H1 (cell line): ENCODE measurements around the gene MIPEP. TPM values are rescaled to one million over a fixed set of nuclear protein-coding genes. Genes with fewer than 3 reads are reported as not detected.

ENCODE experiments used
- CTCF ChIA-PET: fragments of 300-600 bp; sonication (Branson Sonifier 250); formaldehyde crosslinking; loops from one replicate; lab custom pipeline; 2021; ENCODE audit not compliant: partially characterized antibody; lab: Charles Lee
- POLR2A ChIA-PET: fragments of 300-600 bp; sonication (Branson Sonifier 250); formaldehyde crosslinking; loops from one replicate; lab custom pipeline; 2021; ENCODE audit warnings: inconsistent platforms; ENCODE audit not compliant: partially characterized antibody; lab: Charles Lee
- DNase-seq, 2 experiments: peaks; one replicate each; pipeline versions ENCODE4 v3.0.0 to v3.0.0-alpha.2; 2010 to 2022; ENCODE audit warnings: low spot score in 2 of 2, low read depth in 1 of 2, mixed read lengths in 1 of 2
- FAIRE-seq: peaks from 2 replicates; lab custom pipeline; 2011; peaks lifted over from hg19 to GRCh38; lab: Jason Lieb, UNC
- H2AFZ ChIP-seq: 2 replicates; pipeline ENCODE4 v1.8.1; 2012; ENCODE audit warnings: low read length, inconsistent platforms
- H2AK5ac ChIP-seq: 2 replicates; pipeline ENCODE4 v1.6.1; 2013; ENCODE audit warnings: low read depth, low read length
- H2BK120ac ChIP-seq: replicated peaks from 2 replicates; pipeline ENCODE3; 2013; ENCODE audit warnings: low read depth, low read length, inconsistent platforms
- H2BK12ac ChIP-seq: 2 replicates; pipeline ENCODE4 v1.6.1; 2013; ENCODE audit warnings: low read depth, low read length
- H2BK15ac ChIP-seq: 2 replicates; pipeline ENCODE4 v1.6.1; 2013; ENCODE audit warnings: low read length
- H2BK20ac ChIP-seq: 2 replicates; pipeline ENCODE4 v1.6.1; 2013; ENCODE audit warnings: low read length
- H2BK5ac ChIP-seq: 2 replicates; pipeline ENCODE4 v1.6.1; 2013; ENCODE audit warnings: low read depth, low read length
- H3K14ac ChIP-seq: 2 replicates; pipeline ENCODE4 v1.6.1; 2013; ENCODE audit warnings: inconsistent platforms; ENCODE audit not compliant: insufficient read length
- H3K18ac ChIP-seq: 2 replicates; pipeline ENCODE4 v1.6.1; 2013; ENCODE audit warnings: low read length; ENCODE audit errors: extremely low read depth
- H3K23ac ChIP-seq: 2 replicates; pipeline ENCODE4 v1.6.1; 2013; ENCODE audit warnings: inconsistent platforms; ENCODE audit not compliant: insufficient read length
- H3K23me2 ChIP-seq: 2 replicates; pipeline ENCODE4 v1.6.1; 2013; ENCODE audit warnings: low read depth, low read length
- H3K27ac ChIP-seq: 2 replicates; pipeline ENCODE4 v1.6.1; 2011; ENCODE audit warnings: low read depth, low read length, inconsistent platforms
- H3K27me3 ChIP-seq, 4 experiments: replicated peaks in 1 of 4; 1 replicate in 1 of 4; 2 replicates in 3 of 4; pipeline versions ENCODE4 v1.6.1 to v1.8.1; 2011 to 2013; ENCODE audit warnings: low read length in 3 of 4, mild to moderate bottlenecking in 3 of 4, inconsistent platforms in 2 of 4, mixed read lengths in 2 of 4, moderate library complexity in 1 of 4; ENCODE audit not compliant: control insufficient read depth in 3 of 4, insufficient read depth in 3 of 4; ENCODE audit errors: extremely low read depth in 1 of 4
- H3K36me3 ChIP-seq, 4 experiments: 2 replicates each; pipeline versions ENCODE4 v1.6.1 to v1.8.1; 2011 to 2013; ENCODE audit warnings: mild to moderate bottlenecking in 4 of 4, low read length in 3 of 4, moderate library complexity in 2 of 4, control low read depth in 1 of 4, inconsistent platforms in 1 of 4; ENCODE audit not compliant: insufficient read depth in 4 of 4, control insufficient read depth in 2 of 4
- H3K4ac ChIP-seq: replicated peaks from 2 replicates; pipeline ENCODE3; 2013; ENCODE audit warnings: low read length, low read depth, mixed read lengths, inconsistent platforms; ENCODE audit not compliant: insufficient read length
- H3K4me1 ChIP-seq, 4 experiments: replicated peaks in 1 of 4; 1 replicate in 1 of 4; 2 replicates in 3 of 4; pipeline versions ENCODE4 v1.6.1 to v1.8.1; 2011 to 2013; ENCODE audit warnings: low read length in 3 of 4, inconsistent platforms in 2 of 4, mixed read lengths in 1 of 4; ENCODE audit not compliant: insufficient read depth in 4 of 4, control insufficient read depth in 3 of 4
- H3K4me2 ChIP-seq, 2 experiments: 2 replicates each; pipeline versions ENCODE4 v1.6.1 to v1.8.1; 2011 to 2013; ENCODE audit warnings: low read depth in 2 of 2, low read length in 2 of 2, control low read depth in 1 of 2, inconsistent platforms in 1 of 2, mild to moderate bottlenecking in 1 of 2; ENCODE audit not compliant: insufficient read depth in 1 of 2
- H3K4me3 ChIP-seq, 4 experiments: fragments of 200-600, 300-600 bp in 1 of 4; sonication (generic), shearing (Covaris generic), sonication (Bioruptor Twin) in 1 of 4; 2 replicates each; pipeline versions ENCODE4 v1.5.1 to v1.8.1; 2011 to 2016; ENCODE audit warnings: low read length in 4 of 4, low read depth in 3 of 4, control low read depth in 2 of 4, inconsistent platforms in 2 of 4, mild to moderate bottlenecking in 2 of 4, mixed read lengths in 1 of 4, moderate library complexity in 1 of 4; ENCODE audit not compliant: insufficient read depth in 2 of 4; ENCODE audit errors: extremely low read depth in 1 of 4
- H3K56ac ChIP-seq: replicated peaks from 2 replicates; pipeline ENCODE3; 2013; ENCODE audit warnings: low read depth, mild to moderate bottlenecking, mixed read lengths, low read length, inconsistent platforms; ENCODE audit not compliant: insufficient read length
- H3K79me1 ChIP-seq: 2 replicates; pipeline ENCODE4 v1.6.1; 2013; ENCODE audit warnings: low read depth, low read length, control low read depth
- H3K79me2 ChIP-seq, 2 experiments: 2 replicates each; pipeline versions ENCODE4 v1.6.1 to v1.8.1; 2012 to 2013; ENCODE audit warnings: low read length in 2 of 2, mild to moderate bottlenecking in 2 of 2, inconsistent platforms in 1 of 2; ENCODE audit not compliant: insufficient read depth in 2 of 2, control insufficient read depth in 1 of 2
- H3K9ac ChIP-seq, 4 experiments: replicated peaks in 1 of 4; 1 replicate in 1 of 4; 2 replicates in 3 of 4; pipeline versions ENCODE4 v1.6.1 to v1.8.1; 2011 to 2013; ENCODE audit warnings: low read depth in 3 of 4, low read length in 3 of 4, control low read depth in 2 of 4, mild to moderate bottlenecking in 2 of 4, moderate library complexity in 2 of 4, inconsistent platforms in 1 of 4; ENCODE audit errors: extremely low read depth in 1 of 4
- H3K9me3 ChIP-seq, 2 experiments: 2 replicates each; pipeline versions ENCODE4 v1.6.1 to v1.8.1; 2012 to 2013; ENCODE audit warnings: mild to moderate bottlenecking in 2 of 2, moderate library complexity in 2 of 2, control low read depth in 1 of 2, inconsistent platforms in 1 of 2, low read depth in 1 of 2, low read length in 1 of 2, mixed read lengths in 1 of 2; ENCODE audit not compliant: insufficient read depth in 2 of 2
- H4K20me1 ChIP-seq, 2 experiments: replicated peaks in 1 of 2; 2 replicates each; pipeline versions ENCODE3 to v1.8.1; 2011 to 2013; ENCODE audit warnings: inconsistent platforms in 2 of 2, low read length in 2 of 2, mild to moderate bottlenecking in 1 of 2; ENCODE audit not compliant: insufficient read depth in 2 of 2, control insufficient read depth in 1 of 2
- H4K5ac ChIP-seq: 2 replicates; pipeline ENCODE4 v1.6.1; 2013; ENCODE audit warnings: low read length, low read depth, mixed read lengths, inconsistent platforms; ENCODE audit not compliant: insufficient read length
- H4K8ac ChIP-seq: 2 replicates; pipeline ENCODE4 v1.8.0; 2013; ENCODE audit warnings: mild to moderate bottlenecking, moderate library complexity, low read length, inconsistent platforms; ENCODE audit not compliant: insufficient read depth; ENCODE audit errors: extremely low read depth
- H4K91ac ChIP-seq: replicated peaks from 2 replicates; pipeline ENCODE3; 2013; ENCODE audit warnings: low read length, mixed read lengths, inconsistent platforms; ENCODE audit not compliant: insufficient read length
- POU5F1 ChIP-seq: IDR thresholded peaks from 2 replicates; pipeline ENCODE4 v1.6.1; 2011; ENCODE audit warnings: low read depth, mild to moderate bottlenecking, low read length, moderate library complexity
- WGBS, 2 experiments: shearing (Covaris generic) in 1 of 2; methylation state at CpG; one replicate each; pipeline versions ENCODE4 v1.1.6 to v1.1.7; 2013 to 2015; ENCODE audit warnings: low lambda C conversion rate in 2 of 2, mixed read lengths in 2 of 2, inconsistent platforms in 1 of 2, low coverage in 1 of 2, missing lambda C conversion rate in 1 of 2; ENCODE audit not compliant: insufficient replicate concordance in 2 of 2, insufficient coverage in 1 of 2, insufficient read length in 1 of 2; ENCODE audit errors: extremely low coverage in 1 of 2, missing lambda C conversion rate in 1 of 2; 5-methylcytosine and 5-hydroxymethylcytosine counted together
- polyA plus RNA-seq, 7 experiments: library from polyadenylated mRNA; depleted of rRNA in 3 of 7; stranded (reverse) in 5 of 7; unstranded in 2 of 7; fragments of >200 nt in 5 of 7; fragments of 200-250 nt in 2 of 7; gene quantifications; 1 replicate in 5 of 7; 2 replicates in 1 of 7; 4 replicates in 1 of 7; pipeline versions ENCODE4 v1.2.1 to v1.2.3, GENCODE V29; 2011 to 2013; ENCODE audit warnings: missing spikeins in 2 of 7, mixed read lengths in 2 of 7
- total RNA-seq: library from RNA; stranded (reverse); fragmentation: NEBNext Ultra II Directional; extraction: Animal tissue kit (Norgen Biotek cat#: 25700); gene quantifications from 2 replicates; pipeline ENCODE4 v1.2.1, GENCODE V29; 2021

Gene MIPEP
- total and polyA plus RNA-seq, 2 of the 8 experiments (the other 6 are each of a cell fraction or from before 2014, with no cell fraction given): 24.0 to 24.2 TPM

DNA sequence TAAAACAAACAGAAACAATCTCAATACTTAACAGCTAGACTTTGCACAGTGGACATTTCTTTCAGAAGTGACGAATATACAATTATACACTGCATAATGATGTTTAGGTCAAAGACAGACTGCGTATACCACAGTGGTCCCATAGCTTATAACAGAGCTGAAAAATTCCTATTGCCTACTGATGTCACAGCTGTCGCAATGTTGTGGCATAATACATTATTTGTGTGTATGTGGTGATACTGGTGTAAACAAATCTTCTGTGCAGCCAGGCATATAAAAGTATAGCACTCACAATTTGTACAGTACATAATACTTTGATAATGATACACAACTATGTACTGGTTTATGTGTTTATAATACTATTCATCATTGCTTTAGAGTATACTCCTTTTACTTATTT, 202.3 kb downstream of the MIPEP start:
- no peak overlapping the region for H2BK15ac ChIP-seq
- H3K4me1 ChIP-seq: no peaks in the 10 kb centered on the region
- no peak overlapping the region for H4K5ac ChIP-seq
- no peaks in the 10 kb centered on the region for H3K79me1 ChIP-seq
- no peak overlapping the region for H2AFZ ChIP-seq
- H2AK5ac ChIP-seq: no peak overlapping the region
- WGBS, 2 experiments: 97% methylated on average over 3 of the region's 3 CpGs; no CpG with 5 or more reads in 1 of the 2 experiments
- H3K23me2 ChIP-seq: no peaks in the 10 kb centered on the region
- H3K27ac ChIP-seq: no peak overlapping the region
- no peak for DNase-seq
- no peak overlapping the region for H3K23ac ChIP-seq
- H3K9ac ChIP-seq: no peak overlapping the region
- FAIRE-seq: no peak
- no peak overlapping the region for H4K8ac ChIP-seq
- no peaks in the 10 kb centered on the region for H3K79me2 ChIP-seq
- no peak overlapping the region for H3K4ac ChIP-seq
- no peaks in the 10 kb centered on the region; a peak in 1 of 8 replicates for H3K36me3 ChIP-seq
- no peak overlapping the region for H2BK5ac ChIP-seq
- no peak overlapping the region for H3K56ac ChIP-seq
- peaks cover 11 to 19% of the 10 kb centered on the region in 2 experiments; a peak in 3 of 4 replicates for H3K9me3 ChIP-seq
- H3K4me2 ChIP-seq: no peak overlapping the region
- H2BK20ac ChIP-seq: no peak overlapping the region
- no peaks in the 10 kb centered on the region for H4K20me1 ChIP-seq
- H4K91ac ChIP-seq: no peak overlapping the region
- no peaks in the 10 kb centered on the region for H3K27me3 ChIP-seq
- ChIA-PET CTCF (interaction anchor here (0.7 kb wide), 1 partner anchor 19 kb away, joined by 3 read pairs; no protein-coding TSS in a partner anchor), POLR2A (no interaction called here)
- H3K4me3 ChIP-seq: no peak overlapping the region
- H3K18ac ChIP-seq: no peak overlapping the region
- H2BK120ac ChIP-seq: no peak overlapping the region
- no peak overlapping the region for H2BK12ac ChIP-seq
- no peak overlapping the region for H3K14ac ChIP-seq
- no peak for TF ChIP-seq POU5F1
